Keratinocyte (primary cell): ENCODE measurements around the gene FMO4.

Source experiments
- CTCF ChIP-seq, 3 experiments: IDR thresholded peaks in 1 of 3; conservative IDR thresholded peaks in 1 of 3; optimal IDR thresholded peaks in 1 of 3; 2 replicates in 2 of 3; 3 replicates in 1 of 3; pipeline versions ENCODE3 to v1.5.1; 2011; ENCODE audit warnings: low read length in 3 of 3, mild to moderate bottlenecking in 3 of 3, moderate library complexity in 2 of 3, control low read depth in 1 of 3, inconsistent platforms in 1 of 3; ENCODE audit not compliant: insufficient read depth in 2 of 3; ENCODE audit errors: extremely low read depth in 1 of 3
- EZH2 ChIP-seq: IDR thresholded peaks from one replicate; pipeline ENCODE4 v1.6.1; 2012; ENCODE audit warnings: inconsistent platforms, mild to moderate bottlenecking, low read length, moderate library complexity

GRCh38 chr1:171367436-171367835 lies 53.5 kb downstream of the FMO4 start:
- TF ChIP-seq CTCF (optimal IDR thresholded peaks at IDR 0.05 in 1 of 3, IDR thresholded peaks at IDR 0.05 in 1 of 3, conservative IDR thresholded peaks at IDR 0.05 in 1 of 3; ENCODE audit: extremely low read depth in 1 of 3, insufficient read depth in 2 of 3, low read length in 3 of 3) (no peak), EZH2 (no peak)
